CD4-positive, alpha-beta T cell treated with Interleukin-10 for 1 hour (primary cell): ENCODE data around the gene PCYT2.

Experiments used
- DNase-seq: peaks from one replicate; pipeline ENCODE4 v3.0.0-alpha.2; 2020

Gene PCYT2

GRCh38 chr17:81899514-81900166, 11.6 kb downstream of the PCYT2 start:
- DNase-seq: no peak

GRCh38 chr17:81898885-81899284, 12.3 kb downstream of the PCYT2 start:
- no peak for DNase-seq

- DNase-seq: no peak
Observed at GRCh38 chr17:81898029-81898866, 13.0 kb downstream of the PCYT2 start.

GRCh38 chr17:81895400-81895799, 15.8 kb downstream of the PCYT2 start:
- no peak for DNase-seq

- DNase-seq: no peak
Observed at GRCh38 chr17:81891303-81891552, 20.0 kb downstream of the PCYT2 start.

GRCh38 chr17:81890447-81891302, 20.5 kb downstream of the PCYT2 start:
- peak; percentile 30 for DNase-seq

- no peak for DNase-seq
Observed at GRCh38 chr17:81889602-81890001, 21.6 kb downstream of the PCYT2 start.

GRCh38 chr17:81888988-81889595, 22.1 kb downstream of the PCYT2 start:
- DNase-seq: no peak

- no peak for DNase-seq
Observed at GRCh38 chr17:81888105-81888987, 22.9 kb downstream of the PCYT2 start.

GRCh38 chr17:81885869-81886548, 25.2 kb downstream of the PCYT2 start:
- no peak for DNase-seq

- no peak for DNase-seq
Observed at GRCh38 chr17:81885454-81885853, 25.7 kb downstream of the PCYT2 start.

- DNase-seq: no peak
Observed at GRCh38 chr17:81884968-81885367, 26.2 kb downstream of the PCYT2 start.

GRCh38 chr17:81884520-81884919, 26.7 kb downstream of the PCYT2 start:
- no peak for DNase-seq

- no peak for DNase-seq
Observed at GRCh38 chr17:81879121-81879520, 32.1 kb downstream of the PCYT2 start.

GRCh38 chr17:81878294-81878693, 32.9 kb downstream of the PCYT2 start:
- DNase-seq: no peak

GRCh38 chr17:81877569-81877968, 33.6 kb downstream of the PCYT2 start:
- DNase-seq: no peak

- peak; percentile 96 for DNase-seq
Observed at GRCh38 chr17:81871387-81872230, 39.6 kb downstream of the PCYT2 start.

GRCh38 chr17:81870981-81871386, 40.2 kb downstream of the PCYT2 start, which contains the start of gene ARHGDIA:
TSS of gene ARHGDIA (minus strand) at chr17:81871337. CDS start at chr17:81869930, 1,407 bp downstream.
- DNase-seq: no peak

- DNase-seq: peak; percentile 57
Observed at GRCh38 chr17:81870131-81870980, 40.8 kb downstream of the PCYT2 start.
